Metanephros (tissue), 2 donors: ENCODE data around the gene MLF2. TPM values are rescaled to one million over a fixed set of nuclear protein-coding genes. Genes with fewer than 3 reads are reported as not detected.

ENCODE experiments used
- small RNA-seq: library from RNA; depleted of rRNA; stranded (forward); fragments of <200 nt; gene quantifications from one replicate; pipeline ENCODE3, GENCODE V24; 2014; ENCODE audit warnings: low replicate concordance
- total RNA-seq: library from RNA; depleted of rRNA; stranded (reverse); fragments of >200 nt; gene quantifications from one replicate; pipeline ENCODE4 v1.2.3, GENCODE V29; 2014

MLF2 gene
- total RNA-seq: 86.4 TPM

GRCh38 chr12:6752921-6753771, at the start of gene MLF2:
Gene MLF2, minus strand, starts transcription at chr12:6753141. Its CDS starts 807 bp downstream, at chr12:6752334.

GRCh38 chr12:6788972-6789924, 36.3 kb upstream of the MLF2 start, which contains the start of gene CD4:
Gene CD4, plus strand, starts transcription at chr12:6789528. Its CDS starts 10,611 bp downstream, at chr12:6800139.

DNA sequence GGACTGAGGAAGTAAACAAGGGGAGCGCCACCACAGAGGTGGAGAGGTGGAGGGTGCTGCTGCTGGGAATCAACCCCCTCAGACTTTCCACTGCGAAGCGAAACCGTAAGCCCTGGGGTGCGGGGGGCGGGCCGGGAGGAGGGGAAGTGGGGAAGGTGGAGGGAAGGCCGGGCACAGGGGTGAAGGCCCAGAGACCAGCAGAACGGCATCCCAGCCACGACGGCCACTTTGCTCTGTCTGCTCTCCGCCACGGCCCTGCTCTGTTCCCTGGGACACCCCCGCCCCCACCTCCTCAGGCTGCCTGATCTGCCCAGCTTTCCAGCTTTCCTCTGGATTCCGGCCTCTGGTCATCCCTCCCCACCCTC, 19.4 kb upstream of the MLF2 start, which contains the start of gene LAG3:
Gene LAG3 (plus strand): TSS at position 190 of the 365 bp plus-strand sequence. CDS start 333 bp downstream, outside the sequence.

DNA sequence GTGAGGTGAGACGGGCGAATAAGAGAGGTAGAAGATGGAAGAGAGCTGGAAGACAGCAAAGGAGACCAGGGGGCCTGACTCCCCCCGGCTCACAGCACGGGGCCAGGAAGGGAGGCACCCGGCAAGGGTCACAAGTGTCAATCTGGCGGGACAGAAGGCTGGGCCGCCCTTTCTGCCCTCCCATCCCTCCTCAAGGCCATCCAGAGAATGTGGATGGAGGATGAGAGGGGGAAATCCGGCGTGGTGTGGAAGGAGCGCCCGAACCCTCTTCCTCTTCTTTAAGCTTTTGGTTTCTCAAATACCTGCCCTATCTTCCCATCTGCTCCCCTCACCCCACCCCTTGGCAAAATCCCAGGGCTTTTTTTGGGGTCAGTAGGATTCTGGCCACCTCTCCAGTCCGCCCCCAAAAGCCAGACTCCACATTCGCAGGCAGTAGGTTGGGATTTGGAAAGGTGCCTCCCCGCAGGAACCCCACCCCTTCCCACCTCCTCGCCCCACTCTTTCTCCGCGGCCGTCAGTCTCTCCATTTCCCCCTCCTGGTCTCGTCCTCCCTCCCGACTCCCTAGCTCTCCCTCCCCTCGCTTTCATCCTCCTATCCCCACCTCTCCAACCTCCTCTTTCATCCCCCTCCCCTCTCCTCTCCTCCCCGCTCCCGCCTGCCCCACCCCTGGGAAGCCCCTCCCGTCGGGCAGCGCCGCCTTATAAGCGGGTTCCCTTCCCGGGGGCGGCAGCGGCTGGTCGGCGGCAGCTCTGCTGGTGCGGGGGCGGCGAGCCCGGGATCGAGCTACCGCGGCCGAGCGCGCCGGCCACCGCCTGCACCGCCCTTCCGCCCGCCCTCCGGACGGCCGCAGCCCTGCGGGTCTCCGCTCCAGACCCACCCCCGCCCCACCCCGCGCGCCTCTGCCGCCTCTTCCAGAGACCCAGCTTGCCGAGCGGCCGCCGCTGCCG, 13.0 kb upstream of the MLF2 start, which contains the start of gene PTMS:
Gene PTMS (plus strand): TSS at position 730 of the 948 bp plus-strand sequence. CDS start 343 bp downstream, outside the sequence.

DNA sequence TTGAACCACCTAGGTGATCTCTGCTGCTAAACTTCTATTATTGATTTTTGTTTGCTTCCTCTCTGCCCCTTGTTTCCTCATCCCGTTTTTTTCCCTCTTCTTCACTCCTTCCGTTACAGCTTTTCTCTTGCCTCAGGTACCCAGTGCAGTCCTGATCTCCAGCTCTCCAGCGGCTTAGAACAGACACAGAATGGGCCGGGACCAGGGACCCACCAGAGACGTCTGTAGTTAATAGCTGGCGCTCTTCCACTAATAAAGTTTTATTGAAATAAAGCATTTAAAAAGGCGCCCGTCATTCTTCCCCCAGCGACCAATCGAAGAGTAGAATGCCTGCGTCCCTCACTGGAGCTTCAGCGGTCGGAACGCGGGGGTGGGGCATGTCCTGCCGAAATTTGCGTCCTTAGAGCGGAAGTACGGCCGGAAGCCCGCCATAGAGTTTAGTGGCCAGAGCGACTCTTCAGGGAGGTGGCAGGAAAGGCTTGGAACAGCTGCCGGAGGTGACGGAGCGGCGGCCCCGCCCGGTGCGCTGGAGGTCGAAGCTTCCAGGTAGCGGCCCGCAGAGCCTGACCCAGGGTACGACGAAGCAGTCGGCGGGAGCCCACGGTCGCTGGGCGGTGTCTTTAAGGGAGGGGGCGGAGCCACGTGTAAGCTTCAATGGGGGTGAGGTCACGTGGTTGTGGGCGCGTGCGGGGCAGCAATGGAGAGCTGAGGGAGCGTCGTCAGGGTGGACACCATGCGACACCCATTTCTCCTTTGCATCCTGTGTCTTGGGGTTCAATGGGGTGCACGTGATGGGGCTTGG, 29.1 kb downstream of the MLF2 start, which contains the start of gene COPS7A:
Gene COPS7A (plus strand): TSS at position 440 of the 802 bp plus-strand sequence. CDS start 611 bp downstream, outside the sequence.

DNA sequence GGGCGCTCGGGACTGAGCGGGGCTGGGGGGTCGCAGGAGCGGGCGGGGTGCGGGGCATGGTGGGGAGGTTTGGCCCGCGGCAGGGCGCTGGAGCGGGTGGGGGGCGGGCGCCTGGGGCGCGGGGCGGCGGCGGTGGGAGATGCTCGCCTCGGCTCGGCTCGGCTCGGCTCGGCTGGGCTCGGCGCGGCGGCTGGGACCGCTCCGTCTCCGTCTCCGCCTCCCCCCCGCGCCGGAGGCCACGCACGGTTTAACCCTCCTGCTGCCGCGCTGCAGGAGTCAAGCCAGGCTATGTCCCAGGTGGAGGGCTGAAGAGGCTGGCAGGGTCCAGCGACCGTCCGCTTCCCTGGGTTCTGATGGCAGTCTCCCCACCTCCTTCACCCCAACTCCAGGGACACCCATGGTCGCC, 52.3 kb downstream of the MLF2 start, which contains the start of gene PIANP:
Gene PIANP (minus strand): TSS at position 170 of the 406 bp plus-strand sequence. CDS start 2,754 bp downstream, outside the sequence.

Small RNA genes lying within 50 kb of the gene (small RNA-seq; reads per million reads assigned to genes)
- gene RNU6-781P: not detected

Other genes with a start within 250 kb of the MLF2 start
- 2,417 TPM for gene GAPDH, start 218.6 kb downstream of the MLF2 start, total RNA-seq
- 15.3 TPM for gene IFFO1, start 197.1 kb downstream of the MLF2 start, total RNA-seq
- 14.4 TPM for gene NOP2, start 184.8 kb downstream of the MLF2 start, total RNA-seq
- 230 TPM for gene CHD4, start 145.8 kb downstream of the MLF2 start, total RNA-seq
- gene LPAR5, start 117.2 kb downstream of the MLF2 start, total RNA-seq: 2.2 TPM
- gene ACRBP, start 105.7 kb downstream of the MLF2 start, total RNA-seq: 2.3 TPM
- gene ING4, start 90.0 kb downstream of the MLF2 start, total RNA-seq: 48.6 TPM
- 31.5 TPM for gene ZNF384, start 63.8 kb downstream of the MLF2 start, total RNA-seq
- 2.0 TPM for gene PIANP, start 52.3 kb downstream of the MLF2 start, total RNA-seq
- 47.0 TPM for gene COPS7A, start 29.1 kb downstream of the MLF2 start, total RNA-seq
- 61.1 TPM for gene PTMS, start 13.2 kb upstream of the MLF2 start, total RNA-seq
- 0.47 TPM for gene LAG3, start 19.4 kb upstream of the MLF2 start, total RNA-seq
- 18.3 TPM for gene CD4, start 36.4 kb upstream of the MLF2 start, total RNA-seq
- 13.5 TPM for gene GPR162, start 68.7 kb upstream of the MLF2 start, total RNA-seq
- gene P3H3, start 75.3 kb upstream of the MLF2 start, total RNA-seq: 29.5 TPM
- 3.7 TPM for gene GNB3, start 87.8 kb upstream of the MLF2 start, total RNA-seq
- gene CDCA3, start 98.1 kb upstream of the MLF2 start, total RNA-seq: 18.0 TPM
- gene USP5, start 99.0 kb upstream of the MLF2 start, total RNA-seq: 49.5 TPM
- gene TPI1, start 114.4 kb upstream of the MLF2 start, total RNA-seq: 430 TPM
- gene SPSB2, start 120.2 kb upstream of the MLF2 start, total RNA-seq: 11.3 TPM
- gene LRRC23, start 151.7 kb upstream of the MLF2 start, total RNA-seq: 7.8 TPM
- 5.7 TPM for gene ENO2, start 161.4 kb upstream of the MLF2 start, total RNA-seq
- 77.0 TPM for gene ATN1, start 174.8 kb upstream of the MLF2 start, total RNA-seq
- gene RNU7-1, start 190.7 kb upstream of the MLF2 start, total RNA-seq: not detected
- 146 TPM for gene C12orf57, start 190.9 kb upstream of the MLF2 start, total RNA-seq
- gene PTPN6, start 198.2 kb upstream of the MLF2 start, total RNA-seq: 21.1 TPM
- 186 TPM for gene PHB2, start 217.5 kb upstream of the MLF2 start, total RNA-seq
- gene EMG1, start 217.8 kb upstream of the MLF2 start, total RNA-seq: 26.9 TPM